Mucosa of descending colon (tissue), 3 donors: ENCODE data around the gene PDE8A. TPM values are rescaled to one million over a fixed set of nuclear protein-coding genes. Genes with fewer than 3 reads are reported as not detected.

Experiments used
- ATAC-seq: fragments of 200-7000 bp; cut with Tn5 transposase; one replicate; pipeline ENCODE4 v1.9.1; 2020; ENCODE audit warnings: mild to moderate bottlenecking, moderate library complexity
- DNase-seq, 3 donors: peaks; one replicate each; pipeline ENCODE4 v3.0.0-alpha.2; 2020
- H3K36me3 ChIP-seq: fragments of 200-600 bp; one replicate; pipeline ENCODE4 v1.8.0; 2021; ENCODE audit warnings: low read depth, mild to moderate bottlenecking
- H3K4me1 ChIP-seq: fragments of 200-600 bp; one replicate; pipeline ENCODE4 v1.8.0; 2021; ENCODE audit warnings: low read depth, mild to moderate bottlenecking
- H3K4me3 ChIP-seq: fragments of 200-600 bp; one replicate; pipeline ENCODE4 v1.8.0; 2021; ENCODE audit warnings: mild to moderate bottlenecking
- H3K9me3 ChIP-seq: fragments of 200-600 bp; one replicate; pipeline ENCODE4 v1.8.0; 2021; ENCODE audit warnings: mild to moderate bottlenecking
- CTCF ChIP-seq: fragments of 200-600 bp; IDR thresholded peaks from one replicate; pipeline ENCODE4 v1.8.0; 2022; ENCODE audit warnings: antibody characterized with exemption, mild to moderate bottlenecking
- intact Hi-C, 2 donors: fragments of 100-400 bp; cut with DNase I in 1 of 2; cut with micrococcal nuclease in 1 of 2; formaldehyde crosslinking; loops; one replicate each; pipeline versions ENCODE4 v1.11.0 to v1.11.1; 2022; cut with DNase I, micrococcal nuclease
- total RNA-seq, 3 donors: library from RNA; stranded (reverse); fragmentation: NEBNext Ultra II Directional in 2 of 3; extraction: Animal tissue kit (Norgen Biotek cat#: 25700) in 2 of 3; gene quantifications; one replicate each; pipeline versions ENCODE4 v1.2.1 to v1.2.4, GENCODE V29; 2021 to 2023
- donor health status: DM: no; HTN: no; CAD: no; lungs with moderate emphysema.
- donor health status: DM: no; HTN: no; CAD: no.
- donor health status: DM: no; HTN: yes; CAD: no.

Gene PDE8A
- total RNA-seq, 3 donors from 2014 or later, result 79.7 to 117 (median 98.3) TPM

- intact Hi-C loops, result no loop called here
- no peak for TF ChIP-seq CTCF
- ATAC-seq, result peak; percentile 26
- Histone ChIP-seq H3K9me3 (no peaks in the 10 kb centered on the region), H3K4me3 (no peak overlapping the region), H3K4me1 (no peaks in the 10 kb centered on the region), H3K36me3 (no peaks in the 10 kb centered on the region)
- no peak for DNase-seq
These were observed 118.7 kb downstream of the PDE8A start for GRCh38 chr15:85100186-85100937.

GRCh38 chr15:85104584-85104983, 122.9 kb downstream of the PDE8A start:
- intact Hi-C loops, result no loop called here
- TF ChIP-seq CTCF, result no peak
- no peaks in the 10 kb centered on the region for H3K4me1 ChIP-seq
- peak in 1 of 3 donors; percentile 4 for DNase-seq
- no peaks in the 10 kb centered on the region for H3K36me3 ChIP-seq
- no peak for ATAC-seq
- no peaks in the 10 kb centered on the region for H3K9me3 ChIP-seq
- no peak overlapping the region for H3K4me3 ChIP-seq

- Histone ChIP-seq H3K36me3 (no peaks in the 10 kb centered on the region), H3K4me1 (no peaks in the 10 kb centered on the region), H3K4me3 (no peak overlapping the region), H3K9me3 (no peaks in the 10 kb centered on the region)
- intact Hi-C loops, result no loop called here
- no peak for TF ChIP-seq CTCF
- DNase-seq, result no peak
- ATAC-seq, result no peak
These were observed 126.5 kb downstream of the PDE8A start for GRCh38 chr15:85108136-85108535.

- Histone ChIP-seq H3K4me3 (no peak overlapping the region), H3K36me3 (no peaks in the 10 kb centered on the region), H3K4me1 (no peaks in the 10 kb centered on the region), H3K9me3 (no peaks in the 10 kb centered on the region)
- TF ChIP-seq CTCF, result no peak
- DNase-seq, result no peak
- no peak for ATAC-seq
- intact Hi-C loops, result no loop called here
These were observed 127.7 kb downstream of the PDE8A start for GRCh38 chr15:85109333-85109732.

GRCh38 chr15:85112997-85113396, 131.3 kb downstream of the PDE8A start:
- intact Hi-C loops, result no loop called here
- Histone ChIP-seq H3K4me3 (no peak overlapping the region), H3K4me1 (no peaks in the 10 kb centered on the region), H3K36me3 (peaks cover 3% of the 10 kb centered on the region), H3K9me3 (no peaks in the 10 kb centered on the region)
- no peak for TF ChIP-seq CTCF
- no peak for DNase-seq
- ATAC-seq, result no peak
